ENCODE data around the gene SORCS2. TPM values are rescaled to one million over a fixed set of nuclear protein-coding genes. Genes with fewer than 3 reads are reported as not detected.

Gene SORCS2
- total and polyA plus RNA-seq, 2 donors (not counting 1 experiment from before 2014, with no cell fraction given) = not detected

- Mint-ChIP-seq H3K4me1 (peaks cover 13% of the 10 kb centered on the region), H3K27ac (no peak overlapping the region), H3K9me3 (ENCODE audit: insufficient read depth) (no peaks in the 10 kb centered on the region), H3K27me3 (peaks cover 8% of the 10 kb centered on the region), H3K4me3 (no peak overlapping the region)
- ChIA-PET CTCF (interaction anchor here (0.9 kb wide), 1 partner anchor 12 kb away, joined by 3 read pairs; no protein-coding TSS in a partner anchor), POLR2A (no interaction called here)
- no peak for DNase-seq
- Histone ChIP-seq H3K36me3 (replicated peaks in 1 of 2; ENCODE audit: control extremely low read depth in 1 of 2, control insufficient read depth in 1 of 2, extremely low read depth in 1 of 2, insufficient read depth in 2 of 2, low read length in 1 of 2) (no peaks in the 10 kb centered on the region), H3K9ac (ENCODE audit: low read length) (no peak overlapping the region), H4K20me1 (ENCODE audit: control insufficient read depth, insufficient read depth, low read length, poor library complexity, severe bottlenecking) (no peaks in the 10 kb centered on the region), H3K27me3 (replicated peaks in 1 of 4; ENCODE audit: control extremely low read depth in 1 of 4, control insufficient read depth in 3 of 4, insufficient read depth in 4 of 4, low read length in 3 of 4) (no peaks in the 10 kb centered on the region), H3K27ac (ENCODE audit: low read length in 2 of 2) (no peak overlapping the region), H3K4me1 (ENCODE audit: control insufficient read depth in 2 of 2, insufficient read depth in 2 of 2, low read length in 2 of 2) (peaks cover 0 to 6% of the 10 kb centered on the region in 2 donors), H3K9me3 (ENCODE audit: control extremely low read depth in 1 of 3, control insufficient read depth in 2 of 3, insufficient read depth in 1 of 3, low read length in 2 of 3) (peaks cover 0 to 24% (median 0%) of the 10 kb centered on the region in 3 donors), H3K4me3 (ENCODE audit: control extremely low read depth in 1 of 5, extremely low read depth in 1 of 5, insufficient read depth in 1 of 5, low read depth in 2 of 5, low read length in 4 of 5) (no peak overlapping the region), H2AFZ (ENCODE audit: insufficient read depth, low read depth, low read length, poor library complexity, severe bottlenecking) (no peak overlapping the region), H3K79me2 (ENCODE audit: control insufficient read depth, insufficient read depth, low read length) (no peaks in the 10 kb centered on the region), H3K4me2 (replicated peaks; ENCODE audit: low read depth, low read length, poor library complexity, severe bottlenecking) (no peak overlapping the region)
- intact Hi-C loops (cut with micrococcal nuclease) = no loop called here
- ATAC-seq (ENCODE audit: low read depth) = no peak
- TF ChIP-seq CTCF (IDR thresholded peaks at IDR 0.05) (no peak), EZH2 (IDR thresholded peaks at IDR 0.05; ENCODE audit: borderline replicate concordance, insufficient read depth, low read depth, low read length, poor library complexity, severe bottlenecking) (no peak)
- WGBS (ENCODE audit: insufficient coverage) = 91% methylated on average over 22 of the region's 23 CpGs
These were observed 455.5 kb downstream of the SORCS2 start for GRCh38 chr4:7647600-7648543.
